Thyroid gland (tissue), 4 donors: ENCODE results near the gene MARK2. TPM values are rescaled to one million over a fixed set of nuclear protein-coding genes. Genes with fewer than 3 reads are reported as not detected.
A peak's percentile ranks its signal among the peaks of the same experiment; 100 is the strongest.

ENCODE experiments used
- DNase-seq, 2 donors: peaks; one replicate each; pipeline ENCODE4 v3.0.0-alpha.2; 2019
- H3K27ac ChIP-seq, 3 donors: fragments of 200-600 bp; sonication (generic); 1 replicate in 2 of 3; 2 replicates in 1 of 3; pipeline ENCODE4 v1.5.1; 2016 to 2019; ENCODE audit warnings: mild to moderate bottlenecking in 1 of 3, moderate library complexity in 1 of 3
- H3K27me3 ChIP-seq: fragments of 200-600 bp; sonication (generic); one replicate; pipeline ENCODE4 v1.5.1; 2019
- H3K36me3 ChIP-seq, 2 donors: fragments of 200-600 bp; sonication (generic); one replicate each; pipeline ENCODE4 v1.5.1; 2016 to 2019
- H3K4me1 ChIP-seq, 2 donors: fragments of 200-600 bp; sonication (generic); one replicate each; pipeline ENCODE4 v1.5.1; 2017 to 2019
- H3K4me3 ChIP-seq, 3 donors: fragments of 200-600 bp; sonication (generic); replicated peaks in 1 of 3; 1 replicate in 2 of 3; 2 replicates in 1 of 3; pipeline ENCODE4 v1.5.1; 2016; ENCODE audit warnings: mild to moderate bottlenecking in 1 of 3
- H3K9me3 ChIP-seq: fragments of 200-600 bp; sonication (generic); one replicate; pipeline ENCODE4 v1.5.1; 2017
- POLR2A ChIP-seq, 2 donors: fragments of 450-650 bp; IDR thresholded peaks; one replicate each; pipeline ENCODE4 v1.6.1; 2017; ENCODE audit warnings: antibody characterized with exemption in 2 of 2, mild to moderate bottlenecking in 2 of 2, moderate library complexity in 1 of 2
- WGBS, 2 donors: methylation state at CpG; one replicate each; pipeline ENCODE4 v1.1.5; 2017; 5-methylcytosine and 5-hydroxymethylcytosine counted together
- intact Hi-C: fragments of 100-400 bp; cut with DNase I; formaldehyde crosslinking; loops from one replicate; pipeline ENCODE4 v1.15.1; 2023
- total RNA-seq, 4 donors: library from RNA; depleted of rRNA; stranded (reverse); fragments of >200 nt; gene quantifications; one replicate each; pipeline ENCODE4 v1.2.3, GENCODE V29; 2016
- TF ChIP-seq, protein P1 (sequence below), 6 experiments: fragments of 200-600 bp in 3 of 6; fragments of 450-650 bp in 3 of 6; sonication (generic) in 3 of 6; IDR thresholded peaks; one replicate each; pipeline ENCODE4 v1.5.1; 2016 to 2019; ENCODE audit warnings: antibody characterized with exemption in 6 of 6, mild to moderate bottlenecking in 2 of 6, inconsistent platforms in 1 of 6, moderate library complexity in 1 of 6

MARK2 gene
- total RNA-seq, 4 donors from 2014 or later, result 28.2 to 57.7 (median 48.6) TPM

DNA sequence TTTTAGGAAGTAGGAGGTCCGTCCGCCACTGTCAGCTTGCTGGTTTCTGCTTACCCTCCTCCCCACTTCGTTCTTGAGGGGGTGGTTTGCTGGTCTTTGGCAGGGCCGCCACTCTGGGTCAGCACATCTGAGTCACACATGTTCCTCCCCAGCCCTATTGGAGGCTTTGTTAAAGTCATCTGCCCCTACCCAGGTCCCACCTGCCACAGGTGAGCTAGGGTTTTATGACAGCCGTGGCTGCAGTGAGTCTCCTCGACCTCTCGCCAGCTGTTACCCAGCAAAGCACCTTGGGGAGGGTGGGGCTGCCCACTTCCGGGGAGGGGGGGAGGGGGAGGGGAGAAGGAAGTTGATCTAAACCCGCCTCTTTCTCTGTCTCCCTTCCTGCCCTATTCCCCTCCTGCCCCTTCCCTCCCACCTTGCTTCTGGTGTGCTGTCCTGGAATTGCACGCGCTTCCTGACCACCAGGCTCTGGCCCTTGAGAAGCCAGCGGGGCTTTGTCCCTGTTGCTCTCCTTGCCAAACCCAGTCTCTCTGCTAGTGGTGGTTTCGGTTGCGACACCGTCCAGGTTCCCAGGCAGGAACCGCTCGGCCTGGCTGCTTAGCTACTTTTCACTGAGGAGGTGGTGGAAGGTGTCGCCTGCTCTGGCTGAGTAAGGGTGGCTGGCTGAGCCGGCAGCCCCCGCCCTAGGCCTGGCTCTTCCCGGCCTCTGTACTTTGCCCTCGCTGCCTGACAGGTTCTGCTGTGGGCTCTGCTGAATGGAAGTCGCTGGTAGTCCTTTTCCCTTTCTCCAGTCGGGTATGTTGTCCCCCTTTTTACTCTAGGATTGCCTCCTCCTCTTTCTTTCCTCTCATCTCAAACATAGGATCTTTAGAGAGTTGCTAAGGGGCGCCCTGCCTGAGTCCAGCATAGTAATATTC, 49.5 kb downstream of the MARK2 start:
- WGBS, 2 donors, result 16 to 17% methylated on average over 21 to 22 of the region's 25 CpGs
- no peaks in the 10 kb centered on the region for H3K9me3 ChIP-seq
- H3K4me1 ChIP-seq, result peaks cover 58 to 70% of the 10 kb centered on the region in 2 donors
- intact Hi-C loops, result no loop called here
- peak overlapping the region in 1 of 3 donors; percentile 16 for H3K4me3 ChIP-seq
- H3K36me3 ChIP-seq, result no peaks in the 10 kb centered on the region
- TF ChIP-seq, protein P1, sequence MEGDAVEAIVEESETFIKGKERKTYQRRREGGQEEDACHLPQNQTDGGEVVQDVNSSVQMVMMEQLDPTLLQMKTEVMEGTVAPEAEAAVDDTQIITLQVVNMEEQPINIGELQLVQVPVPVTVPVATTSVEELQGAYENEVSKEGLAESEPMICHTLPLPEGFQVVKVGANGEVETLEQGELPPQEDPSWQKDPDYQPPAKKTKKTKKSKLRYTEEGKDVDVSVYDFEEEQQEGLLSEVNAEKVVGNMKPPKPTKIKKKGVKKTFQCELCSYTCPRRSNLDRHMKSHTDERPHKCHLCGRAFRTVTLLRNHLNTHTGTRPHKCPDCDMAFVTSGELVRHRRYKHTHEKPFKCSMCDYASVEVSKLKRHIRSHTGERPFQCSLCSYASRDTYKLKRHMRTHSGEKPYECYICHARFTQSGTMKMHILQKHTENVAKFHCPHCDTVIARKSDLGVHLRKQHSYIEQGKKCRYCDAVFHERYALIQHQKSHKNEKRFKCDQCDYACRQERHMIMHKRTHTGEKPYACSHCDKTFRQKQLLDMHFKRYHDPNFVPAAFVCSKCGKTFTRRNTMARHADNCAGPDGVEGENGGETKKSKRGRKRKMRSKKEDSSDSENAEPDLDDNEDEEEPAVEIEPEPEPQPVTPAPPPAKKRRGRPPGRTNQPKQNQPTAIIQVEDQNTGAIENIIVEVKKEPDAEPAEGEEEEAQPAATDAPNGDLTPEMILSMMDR (IDR thresholded peaks at IDR 0.05), result peak in 3 of 6 experiments; percentile 20 to 29 (median 20)
- TF ChIP-seq POLR2A (IDR thresholded peaks at IDR 0.05), result peak in 1 of 2 donors; percentile 42
- peak; percentile 94 to 96 for DNase-seq
- peak overlapping the region; percentile 81 to 93 (median 90) for H3K27ac ChIP-seq
- no peaks in the 10 kb centered on the region for H3K27me3 ChIP-seq

DNA sequence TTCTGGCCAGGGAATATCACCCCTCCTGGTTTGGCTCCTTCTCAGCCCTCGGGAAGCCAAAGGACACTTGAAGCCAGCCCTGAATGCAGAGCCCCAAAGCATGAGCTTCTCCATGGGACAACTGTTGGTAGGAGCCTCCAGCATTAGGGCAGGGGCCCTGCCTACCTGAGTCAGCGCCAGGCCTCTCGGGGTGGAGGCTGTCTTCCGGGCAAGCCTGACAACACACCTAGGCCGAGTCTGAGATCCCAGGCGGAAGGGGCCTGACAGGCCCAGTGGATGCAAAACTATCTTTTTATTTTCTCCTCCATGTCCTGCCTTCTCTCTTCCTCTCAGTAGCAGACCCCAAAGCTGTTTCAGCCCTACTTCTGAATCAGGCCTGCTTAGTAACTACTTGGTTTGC, 50.4 kb downstream of the MARK2 start:
- TF ChIP-seq POLR2A (IDR thresholded peaks at IDR 0.05), result no peak
- no peak overlapping the region for H3K4me3 ChIP-seq
- no peaks in the 10 kb centered on the region for H3K36me3 ChIP-seq
- 64 to 87% methylated on average over 4 to 6 of the region's 6 CpGs for WGBS, 2 donors
- DNase-seq, result peak in 1 of 2 donors; percentile 30
- H3K4me1 ChIP-seq, result peaks cover 53 to 61% of the 10 kb centered on the region in 2 donors
- intact Hi-C loops, result no loop called here
- H3K27me3 ChIP-seq, result no peaks in the 10 kb centered on the region
- H3K27ac ChIP-seq, result peak overlapping the region; percentile 81 to 93 (median 90)
- H3K9me3 ChIP-seq, result no peaks in the 10 kb centered on the region

DNA sequence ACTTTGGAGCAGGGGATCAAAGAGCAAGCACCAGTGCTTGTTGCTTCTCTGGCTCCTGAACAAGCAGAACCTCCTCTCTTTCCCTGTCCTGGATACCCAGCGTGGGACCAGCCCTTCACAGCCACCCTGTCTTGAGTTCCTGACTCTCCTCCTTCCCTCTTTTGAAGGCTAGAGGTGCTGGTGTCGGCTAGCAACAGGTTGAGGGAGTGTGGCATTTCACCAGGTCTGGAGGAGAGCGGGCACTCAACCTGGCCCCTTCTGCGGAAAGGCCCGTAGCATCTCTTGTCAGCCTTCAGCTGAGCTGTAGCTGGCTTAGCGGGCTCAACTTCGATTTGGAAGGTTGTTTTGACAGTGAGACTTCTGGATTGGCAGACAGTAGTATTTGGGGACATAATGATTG, 51.5 kb downstream of the MARK2 start:
- Histone ChIP-seq H3K36me3 (peaks cover 0 to 3% of the 10 kb centered on the region in 2 donors), H3K9me3 (no peaks in the 10 kb centered on the region), H3K4me1 (peaks cover 43 to 51% of the 10 kb centered on the region in 2 donors), H3K27ac (peak overlapping the region; percentile 81 to 93 (median 90)), H3K27me3 (no peaks in the 10 kb centered on the region), H3K4me3 (no peak overlapping the region)
- intact Hi-C loops, result no loop called here
- DNase-seq, result peak in 1 of 2 donors; percentile 36
- WGBS, 2 donors, result 66 to 68% methylated on average over 7 of the region's 7 CpGs
- TF ChIP-seq POLR2A (IDR thresholded peaks at IDR 0.05), result no peak
- TF ChIP-seq, protein P1 (IDR thresholded peaks at IDR 0.05), result no peak

DNA sequence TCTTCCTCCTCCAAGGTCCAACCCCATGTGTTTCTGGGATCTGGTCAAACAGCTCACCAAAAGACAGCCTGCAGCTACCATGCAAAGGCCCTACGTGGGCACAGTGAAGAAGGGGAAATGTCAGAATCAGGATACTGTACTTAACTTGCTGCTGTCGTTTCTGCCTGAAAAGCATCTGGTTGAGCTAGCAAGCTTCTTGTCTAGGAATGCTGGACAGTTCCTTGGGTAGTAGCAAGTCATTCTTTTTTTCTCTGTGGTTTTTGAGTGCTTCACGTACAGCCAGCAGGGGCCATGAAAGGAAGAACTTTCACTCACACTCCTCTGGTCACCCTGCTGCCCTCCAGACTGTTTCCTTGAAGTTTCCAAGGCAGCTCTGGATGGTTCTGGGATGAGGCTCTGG, 53.3 kb downstream of the MARK2 start:
- WGBS, 2 donors, result 48 to 49% methylated on average over 3 of the region's 3 CpGs
- no peak for DNase-seq
- TF ChIP-seq, protein P1 (IDR thresholded peaks at IDR 0.05), result no peak
- no peak for TF ChIP-seq POLR2A (IDR thresholded peaks at IDR 0.05)
- Histone ChIP-seq H3K27me3 (no peaks in the 10 kb centered on the region), H3K36me3 (peaks cover 3 to 5% of the 10 kb centered on the region in 2 donors), H3K4me1 (peaks cover 46 to 56% of the 10 kb centered on the region in 2 donors), H3K27ac (no peak overlapping the region), H3K4me3 (no peak overlapping the region), H3K9me3 (no peaks in the 10 kb centered on the region)
- intact Hi-C loops, result no loop called here

DNA sequence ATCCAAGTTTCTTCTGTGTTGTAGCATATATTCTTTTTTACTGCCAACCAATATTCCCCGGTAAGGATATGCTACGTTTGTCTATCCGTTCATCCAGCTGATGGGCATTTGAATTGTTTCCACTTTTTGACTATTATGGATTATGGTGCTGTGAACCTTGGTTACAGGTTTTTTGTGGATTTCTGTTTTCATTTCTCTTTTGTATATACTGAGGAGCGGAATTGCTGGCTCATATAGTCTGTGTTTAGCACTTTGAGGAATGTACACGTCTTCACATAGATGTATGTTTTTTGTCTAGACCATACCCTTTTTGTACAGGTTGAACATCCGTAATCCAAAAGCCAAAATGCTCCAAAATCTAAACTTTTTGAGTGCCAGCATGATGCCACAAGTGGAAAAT, 54.4 kb downstream of the MARK2 start:
- WGBS, 2 donors, result 98 to 99% methylated on average over 6 of the region's 6 CpGs
- DNase-seq, result no peak
- peaks cover 34 to 45% of the 10 kb centered on the region in 2 donors for H3K4me1 ChIP-seq
- no peaks in the 10 kb centered on the region for H3K27me3 ChIP-seq
- TF ChIP-seq POLR2A (IDR thresholded peaks at IDR 0.05), result no peak
- TF ChIP-seq, protein P1 (IDR thresholded peaks at IDR 0.05), result no peak
- H3K36me3 ChIP-seq, result peaks cover 8% of the 10 kb centered on the region in 2 donors
- no peak overlapping the region for H3K27ac ChIP-seq
- no peaks in the 10 kb centered on the region for H3K9me3 ChIP-seq
- no peak overlapping the region for H3K4me3 ChIP-seq
- intact Hi-C loops, result no loop called here
